Gastrocnemius medialis (tissue), 4 donors: ENCODE measurements around the gene TERT. TPM values are rescaled to one million over a fixed set of nuclear protein-coding genes. Genes with fewer than 3 reads are reported as not detected.

Experiments
- ATAC-seq, 2 donors: fragments of 150-250 bp; one replicate each; pipeline ENCODE4 v1.9.1; 2016
- DNase-seq, 2 donors: peaks; one replicate each; pipeline ENCODE4 v3.0.0-alpha.2; 2019
- H3K27ac ChIP-seq, 4 donors: fragments of 200-600 bp; sonication (generic); 1 replicate in 1 of 4; 2 replicates in 3 of 4; pipeline ENCODE4 v1.5.1; 2016 to 2018; ENCODE audit warnings: mild to moderate bottlenecking in 2 of 4, moderate library complexity in 1 of 4
- H3K27me3 ChIP-seq, 3 donors: fragments of 200-600 bp; sonication (generic) in 2 of 3; 1 replicate in 1 of 3; 2 replicates in 2 of 3; pipeline versions ENCODE4 v1.5.1 to v1.6.0; 2016 to 2019; ENCODE audit warnings: mild to moderate bottlenecking in 1 of 3, moderate library complexity in 1 of 3
- H3K36me3 ChIP-seq, 2 donors: fragments of 200-600 bp; sonication (generic) in 1 of 2; one replicate each; pipeline ENCODE4 v1.5.1; 2017 to 2018
- H3K4me1 ChIP-seq, 2 donors: fragments of 200-600 bp; sonication (generic) in 1 of 2; one replicate each; pipeline ENCODE4 v1.5.1; 2016 to 2017; ENCODE audit warnings: mild to moderate bottlenecking in 2 of 2
- H3K4me3 ChIP-seq, 4 donors: fragments of 200-600 bp; sonication (generic) in 3 of 4; 1 replicate in 1 of 4; 2 replicates in 3 of 4; pipeline ENCODE4 v1.5.1; 2016 to 2019; ENCODE audit warnings: mild to moderate bottlenecking in 2 of 4
- H3K9me3 ChIP-seq, 3 donors: fragments of 200-600 bp; sonication (generic) in 2 of 3; 1 replicate in 1 of 3; 2 replicates in 2 of 3; pipeline ENCODE4 v1.5.1; 2016 to 2019
- CTCF ChIP-seq, 5 experiments: fragments of 450-650 bp in 3 of 5; fragments of 200-600 bp in 2 of 5; sonication (generic) in 2 of 5; IDR thresholded peaks in 4 of 5; conservative IDR thresholded peaks in 1 of 5; 1 replicate in 4 of 5; 2 replicates in 1 of 5; pipeline ENCODE4 v1.5.1; 2016 to 2019; ENCODE audit warnings: antibody characterized with exemption in 5 of 5, mild to moderate bottlenecking in 3 of 5, moderate library complexity in 3 of 5
- POLR2A ChIP-seq, 2 donors: fragments of 450-650 bp; IDR thresholded peaks; one replicate each; pipeline ENCODE4 v1.6.1; 2017; ENCODE audit warnings: antibody characterized with exemption in 2 of 2, mild to moderate bottlenecking in 2 of 2, moderate library complexity in 2 of 2
- in situ Hi-C, 4 donors: fragments of 200-750 bp; cut with MboI; loops; one replicate each; pipeline versions ENCODE4 v1.15.0 to v1.8.0; 2017; ENCODE audit warnings: low sequenced_read_pairs in 4 of 4
- intact Hi-C: fragments of 100-400 bp; cut with DNase I; formaldehyde crosslinking; loops from one replicate; pipeline ENCODE4 v1.15.1; 2023; ENCODE audit warnings: low total_unique reads
- microRNA-seq, 2 donors: library from miRNA; unstranded; fragments of <30 nt; microRNA quantifications; one replicate each; pipeline ENCODE4, GENCODE V29; 2016; ENCODE audit warnings: borderline replicate concordance in 2 of 2
- total RNA-seq, 4 donors: library from RNA; depleted of rRNA; stranded (reverse); fragments of >200 nt; gene quantifications; one replicate each; pipeline versions ENCODE4 v1.1.0 to v1.2.3, GENCODE V29; 2016

The TERT gene
- total RNA-seq, 4 donors from 2014 or later = not detected

- intact Hi-C loops = no loop called here
Observed at GRCh38 chr5:1203968-1204692, 90.7 kb downstream of the TERT start.

GRCh38 chr5:1203311-1203967 lies 91.4 kb downstream of the TERT start:
- no peak overlapping the region for H3K4me3 ChIP-seq
- H3K27ac ChIP-seq = no peak overlapping the region
- no peaks in the 10 kb centered on the region for H3K4me1 ChIP-seq
- DNase-seq (no peak), ATAC-seq (no peak)
- H3K27me3 ChIP-seq = peaks cover 8 to 15% (median 9%) of the 10 kb centered on the region in 3 donors
- no peaks in the 10 kb centered on the region for H3K9me3 ChIP-seq
- no peak for TF ChIP-seq CTCF (IDR thresholded peaks at IDR 0.05 in 4 of 5, conservative IDR thresholded peaks at IDR 0.05 in 1 of 5)
- no peak for TF ChIP-seq POLR2A (IDR thresholded peaks at IDR 0.05)
- no peaks in the 10 kb centered on the region for H3K36me3 ChIP-seq
- in situ Hi-C loops (no loop called here), intact Hi-C loops (no loop called here)

More at GRCh38 chr5:1203968-1204692, 90.7 kb downstream of the TERT start:
- in situ Hi-C loops = no loop called here
- Histone ChIP-seq H3K27ac (no peak overlapping the region), H3K9me3 (no peaks in the 10 kb centered on the region), H3K27me3 (peaks cover 9 to 12% (median 9%) of the 10 kb centered on the region in 3 donors), H3K36me3 (no peaks in the 10 kb centered on the region), H3K4me3 (no peak overlapping the region), H3K4me1 (no peaks in the 10 kb centered on the region)
- TF ChIP-seq CTCF (IDR thresholded peaks at IDR 0.05 in 4 of 5, conservative IDR thresholded peaks at IDR 0.05 in 1 of 5) (no peak), POLR2A (IDR thresholded peaks at IDR 0.05) (no peak)
- no peak for ATAC-seq
- DNase-seq = no peak

Small RNAs within 50 kb of the gene (microRNA-seq; reads per million reads assigned to microRNA genes)
- gene MIR4457 = 0 to 0.85 reads per million in 2 donors

Other genes starting within 250 kb of the TERT start
- 1 to 10 TPM; 1.6 to 5.3 (median 3.5) TPM for gene SLC12A7, start 183.0 kb downstream of the TERT start, total RNA-seq
- under 1 TPM in 1 of 4 donors, not detected in 3; 0.05 TPM for gene SLC6A19, start 93.5 kb downstream of the TERT start, total RNA-seq
- not detected for gene SLC6A18, start 69.7 kb downstream of the TERT start, total RNA-seq
- 10 to 100 TPM; 29.4 to 41.0 (median 36.8) TPM for gene CLPTM1L, start 50.0 kb upstream of the TERT start, total RNA-seq
- not detected for gene SLC6A3, start 150.4 kb upstream of the TERT start, total RNA-seq
- gene LPCAT1, start 228.9 kb upstream of the TERT start, total RNA-seq = 1 to 10 TPM; 1.4 to 9.2 (median 4.2) TPM